Colonic mucosa (tissue), 4 donors: Measurements from ENCODE around the gene GLDN. TPM values are rescaled to one million over a fixed set of nuclear protein-coding genes. Genes with fewer than 3 reads are reported as not detected.

ENCODE experiments used
- DNase-seq: peaks from one replicate; pipeline ENCODE4 v3.0.0-alpha.2; 2020
- H3K27ac ChIP-seq: fragments of 200-600 bp; one replicate; pipeline ENCODE4 v1.8.0; 2021
- H3K27me3 ChIP-seq: fragments of 200-600 bp; one replicate; pipeline ENCODE4 v1.8.0; 2021
- H3K36me3 ChIP-seq: fragments of 200-600 bp; one replicate; pipeline ENCODE4 v1.8.0; 2021
- H3K4me1 ChIP-seq: fragments of 200-600 bp; one replicate; pipeline ENCODE4 v1.8.0; 2021; ENCODE audit warnings: mild to moderate bottlenecking
- H3K4me3 ChIP-seq: fragments of 200-600 bp; one replicate; pipeline ENCODE4 v1.8.0; 2021
- H3K9ac ChIP-seq, 2 donors: one replicate each; pipeline ENCODE4 v1.7.0; 2013; ENCODE audit warnings: control low read depth in 2 of 2, low read depth in 2 of 2, low read length in 2 of 2
- H3K9me3 ChIP-seq: fragments of 200-600 bp; one replicate; pipeline ENCODE4 v1.8.0; 2021
- intact Hi-C: fragments of 100-400 bp; cut with DNase I; formaldehyde crosslinking; loops from one replicate; pipeline ENCODE4 v1.14.1; 2022
- total RNA-seq, 2 donors: library from RNA; stranded (reverse); fragmentation: NEBNext Ultra II Directional in 1 of 2; extraction: Animal tissue kit (Norgen Biotek cat#: 25700) in 1 of 2; gene quantifications; one replicate each; pipeline ENCODE4 v1.2.1, GENCODE V29; 2021
- TF ChIP-seq, protein P1 (sequence below): fragments of 200-600 bp; IDR thresholded peaks from one replicate; pipeline ENCODE4 v1.8.0; 2022; ENCODE audit warnings: antibody characterized with exemption, mild to moderate bottlenecking
- donor health status: healthy.
- donor health status: DM: no; HTN: no; CAD: no.
- donor health status: DM: no; HTN: no; CAD: no.

The GLDN gene
- total RNA-seq, 2 donors from 2014 or later = 3.7 to 8.6 TPM

- no peak within 1 kb of the TSS for H3K9ac ChIP-seq
- H3K4me3 ChIP-seq = no peak within 1 kb of the TSS
- H3K27me3 ChIP-seq = peaks cover 8% of the 10 kb centered on the region
- TF ChIP-seq, protein P1, sequence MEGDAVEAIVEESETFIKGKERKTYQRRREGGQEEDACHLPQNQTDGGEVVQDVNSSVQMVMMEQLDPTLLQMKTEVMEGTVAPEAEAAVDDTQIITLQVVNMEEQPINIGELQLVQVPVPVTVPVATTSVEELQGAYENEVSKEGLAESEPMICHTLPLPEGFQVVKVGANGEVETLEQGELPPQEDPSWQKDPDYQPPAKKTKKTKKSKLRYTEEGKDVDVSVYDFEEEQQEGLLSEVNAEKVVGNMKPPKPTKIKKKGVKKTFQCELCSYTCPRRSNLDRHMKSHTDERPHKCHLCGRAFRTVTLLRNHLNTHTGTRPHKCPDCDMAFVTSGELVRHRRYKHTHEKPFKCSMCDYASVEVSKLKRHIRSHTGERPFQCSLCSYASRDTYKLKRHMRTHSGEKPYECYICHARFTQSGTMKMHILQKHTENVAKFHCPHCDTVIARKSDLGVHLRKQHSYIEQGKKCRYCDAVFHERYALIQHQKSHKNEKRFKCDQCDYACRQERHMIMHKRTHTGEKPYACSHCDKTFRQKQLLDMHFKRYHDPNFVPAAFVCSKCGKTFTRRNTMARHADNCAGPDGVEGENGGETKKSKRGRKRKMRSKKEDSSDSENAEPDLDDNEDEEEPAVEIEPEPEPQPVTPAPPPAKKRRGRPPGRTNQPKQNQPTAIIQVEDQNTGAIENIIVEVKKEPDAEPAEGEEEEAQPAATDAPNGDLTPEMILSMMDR = no peak
- H3K9me3 ChIP-seq = no peaks in the 10 kb centered on the region
- H3K27ac ChIP-seq = no peak within 1 kb of the TSS
- DNase-seq = no peak
- H3K4me1 ChIP-seq = peaks cover 15% of the 10 kb centered on the region
- intact Hi-C loops = no loop called here
- H3K36me3 ChIP-seq = no peaks in the 10 kb centered on the region
Observed at GRCh38 chr15:51338496-51338895, 3.0 kb upstream of the GLDN start, which contains the start of gene CYP19A1. Gene CYP19A1, minus strand, starts transcription at chr15:51338596. Its CDS starts 95,684 bp downstream, at chr15:51242912.

DNA sequence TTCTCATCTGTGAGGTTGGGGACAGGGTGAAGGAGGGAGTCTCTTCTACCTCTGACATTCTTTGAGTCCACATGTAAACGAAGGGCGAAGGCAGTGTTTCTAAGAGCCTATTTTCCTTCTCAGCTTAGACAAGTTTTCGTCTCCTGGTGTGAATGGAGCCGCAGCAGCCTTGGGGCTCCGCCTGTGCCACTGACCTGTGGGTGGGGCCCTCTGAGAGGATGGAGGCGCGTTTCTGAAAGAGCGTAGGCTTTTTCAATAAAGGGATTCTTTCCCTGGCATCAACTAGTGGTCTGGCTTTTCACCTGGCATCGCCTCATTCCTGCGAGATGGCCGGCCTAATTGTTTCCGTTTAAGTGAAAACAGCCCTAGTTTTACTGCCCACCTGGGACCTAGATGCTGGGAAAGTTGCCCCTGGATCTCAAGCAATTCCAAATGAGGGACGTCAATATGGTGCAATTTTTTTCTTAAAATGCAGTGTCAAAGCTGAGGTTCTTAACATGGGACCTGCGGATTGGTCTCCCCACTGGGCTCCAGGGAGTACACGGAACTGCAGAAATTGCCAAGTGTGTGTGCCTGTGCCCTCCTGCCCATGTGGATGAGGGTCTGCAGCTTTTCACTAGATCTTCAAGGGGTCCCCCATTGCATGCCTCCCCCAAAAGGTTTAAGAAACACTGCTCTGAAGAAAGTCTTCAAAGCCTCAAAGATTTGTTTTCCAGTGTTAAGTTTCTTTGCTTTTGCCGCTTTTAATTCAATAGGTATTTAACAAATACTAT is 958 bp downstream of the GLDN start:
- Histone ChIP-seq H3K27ac (no peak overlapping the region), H3K9ac (no peak overlapping the region), H3K4me1 (peaks cover 4% of the 10 kb centered on the region), H3K27me3 (peaks cover 8% of the 10 kb centered on the region), H3K36me3 (no peaks in the 10 kb centered on the region), H3K4me3 (peak overlapping the region; percentile 42), H3K9me3 (no peaks in the 10 kb centered on the region)
- peak; percentile 37 for DNase-seq
- intact Hi-C loops = no loop called here
- TF ChIP-seq, protein P1 = no peak

GRCh38 chr15:51343466-51343865 is 2.0 kb downstream of the GLDN start:
- H3K9ac ChIP-seq = no peak overlapping the region
- H3K9me3 ChIP-seq = no peaks in the 10 kb centered on the region
- H3K27me3 ChIP-seq = peaks cover 8% of the 10 kb centered on the region
- no peaks in the 10 kb centered on the region for H3K36me3 ChIP-seq
- H3K27ac ChIP-seq = no peak overlapping the region
- TF ChIP-seq, protein P1 = no peak
- H3K4me3 ChIP-seq = no peak overlapping the region
- intact Hi-C loops = no loop called here
- peaks cover 4% of the 10 kb centered on the region for H3K4me1 ChIP-seq
- no peak for DNase-seq

DNA sequence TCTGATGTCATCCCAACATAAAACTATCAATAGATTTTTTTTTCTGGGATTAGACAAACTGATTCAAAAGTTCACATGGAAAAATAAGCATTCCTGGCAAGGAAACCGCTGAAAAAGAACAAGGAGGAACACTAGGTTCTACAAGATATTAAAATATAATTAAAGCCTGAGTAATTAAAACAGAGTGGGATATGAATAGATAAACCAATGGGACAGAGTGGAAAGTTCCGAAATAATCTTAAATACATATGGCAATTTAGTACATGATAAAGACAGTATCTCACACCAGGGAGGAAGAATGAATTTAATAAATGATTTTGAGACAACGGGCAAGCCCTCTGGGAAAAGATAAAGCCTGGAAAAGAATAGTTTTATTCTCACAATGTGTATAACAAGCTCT is 4.7 kb downstream of the GLDN start:
- peaks cover 4% of the 10 kb centered on the region for H3K4me1 ChIP-seq
- TF ChIP-seq, protein P1 = no peak
- peaks cover 8% of the 10 kb centered on the region for H3K27me3 ChIP-seq
- DNase-seq = no peak
- no peaks in the 10 kb centered on the region for H3K9me3 ChIP-seq
- H3K27ac ChIP-seq = no peak overlapping the region
- H3K36me3 ChIP-seq = no peaks in the 10 kb centered on the region
- H3K9ac ChIP-seq = no peak overlapping the region
- intact Hi-C loops = no loop called here
- H3K4me3 ChIP-seq = no peak overlapping the region

- Histone ChIP-seq H3K27ac (no peak overlapping the region), H3K27me3 (no peaks in the 10 kb centered on the region), H3K4me1 (no peaks in the 10 kb centered on the region)
Observed at GRCh38 chr15:51348688-51349087, 7.2 kb downstream of the GLDN start.

More at GRCh38 chr15:51348688-51349087, 7.2 kb downstream of the GLDN start:
- intact Hi-C loops = no loop called here
- no peaks in the 10 kb centered on the region for H3K9me3 ChIP-seq
- TF ChIP-seq, protein P1 = no peak
- H3K9ac ChIP-seq = no peak overlapping the region
- DNase-seq = no peak
- no peak overlapping the region for H3K4me3 ChIP-seq
- H3K36me3 ChIP-seq = no peaks in the 10 kb centered on the region
